Right atrium auricular region (tissue), 2 donors: Measurements from ENCODE around the gene PM20D2. TPM values are rescaled to one million over a fixed set of nuclear protein-coding genes. Genes with fewer than 3 reads are reported as not detected.

Experiments
- DNase-seq: peaks from one replicate; pipeline ENCODE4 v3.0.0-alpha.2; 2019; ENCODE audit warnings: low spot score
- H3K27ac ChIP-seq, 2 donors: fragments of 200-600 bp; sonication (generic); 1 replicate in 1 of 2; 2 replicates in 1 of 2; pipeline ENCODE4 v1.5.1; 2016 to 2019
- H3K27me3 ChIP-seq, 2 donors: fragments of 200-600 bp; sonication (generic); one replicate each; pipeline versions ENCODE4 v1.5.1 to v1.6.0; 2017 to 2019
- H3K36me3 ChIP-seq: fragments of 200-600 bp; sonication (generic); one replicate; pipeline ENCODE4 v1.5.1; 2016
- H3K4me1 ChIP-seq, 2 donors: fragments of 200-600 bp; sonication (generic); one replicate each; pipeline versions ENCODE4 v1.5.1 to v1.6.0; 2017 to 2019
- H3K4me3 ChIP-seq, 2 donors: fragments of 200-600 bp; sonication (generic); 1 replicate in 1 of 2; 2 replicates in 1 of 2; pipeline ENCODE4 v1.5.1; 2017 to 2019; ENCODE audit warnings: mild to moderate bottlenecking in 1 of 2, moderate library complexity in 1 of 2
- H3K9me3 ChIP-seq, 2 donors: fragments of 200-600 bp; sonication (generic); one replicate each; pipeline ENCODE4 v1.5.1; 2019
- CTCF ChIP-seq, 2 donors: fragments of 200-600 bp; sonication (generic); IDR thresholded peaks; one replicate each; pipeline ENCODE4 v1.5.1; 2019; ENCODE audit warnings: antibody characterized with exemption in 2 of 2
- total RNA-seq, 2 donors: library from RNA; depleted of rRNA; stranded (reverse); fragments of >200 nt; gene quantifications; one replicate each; pipeline ENCODE4 v1.1.0, GENCODE V29; 2016

Gene PM20D2
- total RNA-seq, 2 donors from 2014 or later: 13.3 to 15.5 TPM

DNA sequence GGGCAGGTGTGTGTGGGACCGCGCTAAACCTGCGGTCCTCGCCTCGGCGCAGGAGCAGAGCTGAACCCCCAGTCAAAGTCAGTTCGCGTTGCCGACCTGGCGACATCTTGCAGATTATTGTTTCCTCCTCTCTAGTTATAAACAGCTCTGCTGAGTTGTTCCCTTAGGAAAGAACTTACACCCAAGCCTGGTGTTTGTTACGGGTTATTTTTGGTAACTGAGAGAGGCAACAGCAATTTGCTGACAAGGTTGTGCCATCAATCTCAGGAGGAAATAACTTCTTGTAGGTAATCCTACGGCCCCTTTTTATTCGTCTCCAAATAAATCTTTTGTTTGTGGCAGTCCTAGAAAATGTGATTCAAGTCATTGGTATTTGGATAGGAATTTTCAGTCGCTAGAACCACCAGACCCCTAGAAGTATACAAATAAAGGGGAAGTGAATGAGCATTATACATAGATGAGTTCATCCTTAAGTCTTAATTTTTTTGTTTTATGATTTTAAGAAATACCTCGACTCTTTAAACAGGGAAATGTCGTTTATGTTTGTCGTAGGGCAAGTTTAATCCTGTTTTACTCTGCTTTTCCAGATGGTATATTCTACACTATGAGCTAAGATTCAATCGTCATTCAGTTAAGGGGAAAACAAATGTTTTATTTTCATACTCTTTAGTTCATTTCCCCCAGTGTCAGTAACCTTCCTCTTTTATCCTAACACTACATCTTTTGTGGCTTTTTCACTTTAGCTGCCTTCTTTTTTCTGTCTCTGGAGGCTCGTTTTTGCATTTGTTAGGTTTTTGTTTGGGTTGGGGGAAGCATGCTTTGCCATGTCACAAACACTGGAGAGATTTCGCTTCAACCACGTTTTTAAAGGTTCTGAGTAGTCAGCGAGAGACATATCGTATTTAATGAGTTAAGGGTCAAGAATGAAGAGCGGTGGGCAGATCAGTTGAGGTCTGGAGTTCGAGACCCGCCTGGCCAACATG, 1.2 kb downstream of the PM20D2 start:
- peak overlapping the region; percentile 85 to 92 for H3K27ac ChIP-seq
- H3K4me3 ChIP-seq: peak overlapping the region; percentile 77
- no peak for TF ChIP-seq CTCF (IDR thresholded peaks at IDR 0.05)
- H3K36me3 ChIP-seq: no peaks in the 10 kb centered on the region
- no peaks in the 10 kb centered on the region for H3K9me3 ChIP-seq
- no peak for DNase-seq
- H3K4me1 ChIP-seq: peaks cover 0 to 11% of the 10 kb centered on the region in 2 donors
- H3K27me3 ChIP-seq: no peaks in the 10 kb centered on the region

- H3K27ac ChIP-seq: no peak overlapping the region
Observed at GRCh38 chr6:89148016-89148750, 2.3 kb downstream of the PM20D2 start.

GRCh38 chr6:89154131-89154530, 8.3 kb downstream of the PM20D2 start:
- DNase-seq: no peak
- no peaks in the 10 kb centered on the region for H3K4me1 ChIP-seq
- no peak overlapping the region for H3K4me3 ChIP-seq
- H3K27me3 ChIP-seq: no peaks in the 10 kb centered on the region
- no peak for TF ChIP-seq CTCF (IDR thresholded peaks at IDR 0.05)
- peaks cover 7% of the 10 kb centered on the region for H3K36me3 ChIP-seq
- H3K9me3 ChIP-seq: no peaks in the 10 kb centered on the region
- H3K27ac ChIP-seq: no peak overlapping the region

More at GRCh38 chr6:89148016-89148750, 2.3 kb downstream of the PM20D2 start:
- no peak for DNase-seq
- Histone ChIP-seq H3K27me3 (no peaks in the 10 kb centered on the region), H3K36me3 (no peaks in the 10 kb centered on the region), H3K9me3 (no peaks in the 10 kb centered on the region), H3K4me1 (peaks cover 0 to 11% of the 10 kb centered on the region in 2 donors), H3K4me3 (no peak overlapping the region)
- no peak for TF ChIP-seq CTCF (IDR thresholded peaks at IDR 0.05)

- Histone ChIP-seq H3K27me3 (no peaks in the 10 kb centered on the region), H3K4me3 (no peak overlapping the region), H3K9me3 (no peaks in the 10 kb centered on the region), H3K27ac (peak overlapping the region in 1 of 2 donors; percentile 87), H3K36me3 (peaks cover 12% of the 10 kb centered on the region), H3K4me1 (peaks cover 0 to 17% of the 10 kb centered on the region in 2 donors)
- TF ChIP-seq CTCF (IDR thresholded peaks at IDR 0.05): no peak
- no peak for DNase-seq
Observed at GRCh38 chr6:89160331-89161092, 14.7 kb downstream of the PM20D2 start.

GRCh38 chr6:89161326-89162046, 15.6 kb downstream of the PM20D2 start:
- no peak for TF ChIP-seq CTCF (IDR thresholded peaks at IDR 0.05)
- Histone ChIP-seq H3K27ac (peak overlapping the region; percentile 74 to 87), H3K4me3 (no peak overlapping the region)

More at GRCh38 chr6:89161326-89162046, 15.6 kb downstream of the PM20D2 start:
- Histone ChIP-seq H3K36me3 (peaks cover 12% of the 10 kb centered on the region), H3K9me3 (no peaks in the 10 kb centered on the region), H3K27me3 (no peaks in the 10 kb centered on the region), H3K4me1 (peaks cover 0 to 17% of the 10 kb centered on the region in 2 donors)
- no peak for DNase-seq
